NCI-H2081 treated with DMSO at 0.1 percent for 48 hours (cell line): ENCODE measurements around the gene SMYD3.

Experiments used
- DNase-seq: peaks from one replicate; lab custom pipeline; 2025; lab: John Stamatoyannopoulos, UW

SMYD3 gene

DNA sequence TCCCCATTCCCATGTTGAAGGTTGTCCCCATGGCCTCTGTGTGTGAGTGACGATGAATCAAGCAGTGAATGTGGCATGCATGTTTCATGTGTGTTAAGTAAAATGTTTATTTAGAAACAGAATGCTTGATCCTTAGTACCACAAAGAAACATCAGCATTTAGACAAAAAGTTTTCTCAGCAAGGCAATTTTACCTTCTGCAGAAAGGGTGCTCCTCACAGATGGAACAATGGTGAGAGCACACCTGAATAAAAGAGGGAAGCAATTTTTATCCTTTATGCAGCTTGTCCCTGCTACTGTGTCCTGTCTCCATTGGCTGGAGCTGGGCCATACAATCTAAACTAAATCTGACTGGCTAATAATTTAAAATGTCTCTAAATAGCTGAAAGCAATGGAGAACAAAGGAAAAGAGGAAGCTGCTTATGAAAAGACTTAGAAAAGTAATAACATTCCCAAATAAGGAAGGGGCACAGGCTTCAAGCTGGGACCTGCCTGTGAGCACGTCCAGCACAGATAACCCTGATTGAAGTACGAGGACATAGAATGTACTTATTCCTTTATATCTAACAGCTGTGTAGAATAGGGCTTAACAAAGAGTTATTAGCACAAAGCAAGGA lies 8.4 kb upstream of the SMYD3 start:
- no peak for DNase-seq

DNA sequence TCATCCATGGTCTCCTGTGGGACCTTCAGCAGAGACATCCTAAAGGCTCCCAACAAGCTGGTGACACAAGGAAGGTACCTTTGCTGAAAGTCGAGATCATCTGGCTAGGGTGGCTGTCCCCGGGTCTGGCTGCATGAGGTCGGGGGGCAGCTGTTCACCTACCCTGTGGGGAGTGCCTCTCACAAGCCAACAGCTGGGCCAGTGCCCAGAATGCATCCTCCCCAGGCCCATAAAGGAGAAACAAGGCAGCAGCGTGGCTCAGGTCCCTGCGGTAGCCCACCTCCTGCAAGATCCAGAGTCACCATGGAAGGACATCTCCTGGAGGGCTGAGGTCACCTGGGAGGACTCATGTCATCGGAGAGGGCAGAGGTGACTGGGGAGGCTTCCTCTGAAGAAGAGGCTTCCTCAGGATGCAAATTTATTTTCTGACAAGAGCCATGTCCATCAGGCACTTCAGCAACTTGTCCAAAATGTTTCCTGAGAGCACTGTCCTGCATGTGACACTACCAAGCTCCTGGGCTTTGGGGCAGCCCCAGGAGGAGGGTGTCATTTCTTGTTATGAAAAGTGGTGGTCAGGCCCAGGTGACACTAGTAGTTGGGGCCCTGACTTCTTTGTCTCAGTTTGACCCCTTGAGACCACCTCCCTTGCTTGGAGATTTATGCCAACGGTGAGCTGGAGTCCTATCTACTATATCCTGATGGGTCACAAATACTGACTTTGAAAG lies 6.7 kb upstream of the SMYD3 start:
- DNase-seq, result no peak

DNA sequence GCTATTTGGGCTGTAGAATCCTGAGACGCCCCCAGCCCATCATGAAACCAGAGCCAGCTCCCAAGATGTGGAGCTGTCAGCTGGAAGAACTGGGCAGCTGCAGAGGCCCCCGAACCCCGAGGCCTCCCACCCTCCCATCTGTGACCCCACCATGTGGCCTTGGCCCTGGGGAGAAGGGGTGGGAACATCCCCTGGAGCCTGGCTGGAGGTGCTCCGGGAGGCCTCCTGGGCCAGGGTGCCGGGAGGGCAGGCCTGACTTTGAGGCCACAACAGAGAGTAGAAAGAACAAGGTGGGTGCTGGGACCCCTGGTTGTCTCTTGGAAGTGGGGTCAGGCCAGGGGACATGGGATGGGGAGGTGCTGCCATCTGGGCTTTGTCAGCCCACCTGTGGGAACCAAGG lies 6.0 kb upstream of the SMYD3 start:
- no peak for DNase-seq

DNA sequence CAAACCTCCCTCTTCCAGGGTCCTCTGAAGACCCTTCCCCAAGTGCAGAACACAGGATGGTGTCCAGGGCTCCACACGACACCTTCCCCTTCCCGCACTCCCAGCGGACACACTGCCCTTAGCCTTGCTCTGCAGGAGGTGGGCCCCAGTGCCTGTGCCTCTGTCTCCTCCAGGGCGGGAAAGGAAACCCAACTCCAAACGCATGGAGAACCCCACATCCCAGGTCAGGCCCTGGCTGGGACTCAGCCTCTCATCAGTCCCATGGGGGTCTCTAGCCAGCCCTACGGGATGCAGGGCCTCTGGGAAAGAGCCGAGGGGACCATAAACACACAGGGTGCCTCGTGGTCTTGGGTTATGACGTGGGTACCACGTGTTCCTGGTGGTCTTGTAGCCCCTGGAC lies 5.6 kb upstream of the SMYD3 start:
- DNase-seq, result no peak

DNA sequence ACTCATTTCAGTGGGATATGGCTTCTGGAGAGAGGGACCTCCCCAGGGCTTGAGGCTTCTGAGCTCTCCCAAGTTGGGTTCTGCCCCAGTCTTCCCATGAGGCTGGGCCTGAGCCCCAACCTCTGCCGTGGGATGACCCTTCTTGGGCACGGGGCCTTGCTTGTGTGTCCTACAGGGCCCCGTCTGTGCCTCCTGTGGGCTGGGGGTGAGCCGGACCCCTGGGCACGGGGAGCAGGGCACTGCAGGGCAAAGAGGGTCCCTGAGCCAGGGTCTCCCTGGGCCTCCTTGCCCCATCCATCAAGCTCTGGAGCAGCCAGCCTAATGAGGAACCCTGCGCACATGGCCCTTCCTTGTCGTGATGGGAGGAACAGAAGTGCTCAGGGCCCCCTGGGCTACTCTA lies 5.2 kb upstream of the SMYD3 start:
- DNase-seq, result no peak

DNA sequence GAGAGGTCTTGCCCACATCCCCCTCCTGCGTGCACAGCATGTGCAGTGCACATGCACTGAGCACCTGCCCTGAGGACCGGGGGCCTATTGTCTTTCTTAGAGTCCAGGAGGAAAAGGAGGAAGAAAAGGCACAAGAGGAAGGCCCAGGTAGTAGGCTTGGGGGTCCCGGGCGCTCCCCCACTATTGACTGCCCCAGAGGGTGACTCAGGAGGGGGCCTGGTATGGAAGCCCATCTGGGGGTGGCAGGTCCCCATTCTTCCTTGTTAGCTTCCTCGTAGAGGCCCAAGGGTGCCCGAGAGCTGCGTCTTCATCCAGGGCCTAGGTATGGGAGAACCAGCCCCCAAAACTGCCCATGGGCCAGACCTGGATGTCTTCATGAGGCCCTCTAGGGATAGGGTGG lies 4.1 kb upstream of the SMYD3 start:
- DNase-seq, result no peak

DNA sequence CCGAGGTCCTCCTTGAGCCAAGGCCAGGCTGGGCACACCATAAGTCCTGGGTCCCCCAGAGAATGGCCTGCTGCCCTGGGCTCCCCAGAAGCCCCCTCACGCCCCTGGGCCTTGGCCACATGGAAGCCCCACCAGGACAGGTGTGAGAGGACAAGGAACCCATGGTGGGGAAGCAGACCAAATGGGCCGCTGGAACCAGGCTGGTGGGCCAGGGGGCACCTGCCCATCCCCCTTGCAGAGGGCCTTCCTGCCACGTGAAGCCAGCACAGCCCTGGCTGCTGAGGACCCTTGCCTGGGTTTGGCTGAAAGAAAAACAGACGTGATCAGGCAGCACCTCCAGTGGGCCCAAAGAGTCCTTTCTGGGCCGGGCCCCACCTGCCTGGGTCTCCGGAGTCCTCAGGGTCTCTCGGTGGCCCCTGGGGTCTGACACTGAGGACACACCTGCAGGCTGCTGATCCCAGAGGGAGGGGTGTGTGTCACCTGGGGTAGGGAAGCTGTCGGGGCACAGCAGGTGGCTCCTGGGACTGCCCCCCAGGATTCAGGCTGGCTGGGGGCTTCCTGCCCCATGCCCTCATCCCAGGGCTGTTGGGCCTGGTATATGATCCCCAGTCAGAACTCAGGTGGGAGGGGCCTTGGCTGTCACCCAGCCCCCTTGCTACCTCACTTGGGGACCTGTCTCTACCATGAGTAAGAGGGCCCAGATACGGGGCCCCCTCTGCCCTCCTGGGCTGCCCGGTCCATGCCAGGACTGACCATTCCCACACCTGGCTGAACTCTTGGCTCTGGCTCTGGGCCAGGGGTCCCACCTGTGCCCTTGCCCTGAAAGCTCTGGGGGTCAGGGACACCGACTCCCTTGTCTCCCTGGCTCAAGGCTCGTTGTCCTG lies 3.3 kb upstream of the SMYD3 start:
- DNase-seq, result no peak

DNA sequence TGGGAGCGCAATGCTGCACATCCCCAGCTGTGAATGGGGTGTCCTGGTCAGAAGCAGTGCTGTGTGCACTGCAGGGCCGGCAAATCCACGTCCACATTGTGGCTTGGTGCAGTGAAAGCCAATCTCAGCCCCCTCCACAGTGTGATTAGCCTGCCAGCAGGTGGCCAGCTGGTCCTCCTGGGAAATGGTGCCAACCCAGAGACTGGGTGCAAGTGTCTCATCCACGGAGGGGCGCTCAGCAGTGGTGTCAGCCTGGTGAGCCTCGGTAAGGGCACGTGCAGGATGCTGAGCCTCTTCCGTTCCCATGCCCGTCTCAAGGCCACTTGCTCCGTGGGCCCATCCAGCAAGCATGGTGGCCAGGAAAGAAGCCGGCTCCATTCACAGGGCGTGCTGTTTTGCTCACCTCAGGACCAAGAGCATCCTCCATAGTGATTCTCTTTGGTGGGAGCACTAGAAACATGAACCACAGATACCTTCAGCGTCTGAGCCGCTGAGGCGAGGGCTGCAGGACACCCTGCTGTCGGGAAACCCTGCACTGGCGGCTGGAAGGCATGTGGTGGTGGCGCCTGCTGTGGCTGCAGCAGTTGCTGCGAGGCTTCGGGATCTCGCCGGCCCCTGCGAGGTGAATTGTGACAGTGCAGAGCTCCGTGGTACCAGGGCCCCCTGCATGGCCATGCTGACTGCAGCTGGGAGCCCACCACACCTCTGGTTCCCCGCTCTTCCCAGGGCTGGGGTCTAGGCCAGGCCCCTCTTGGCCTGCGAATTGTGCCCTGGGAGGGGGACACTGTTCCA lies 2.0 kb upstream of the SMYD3 start:
- DNase-seq, result no peak

DNA sequence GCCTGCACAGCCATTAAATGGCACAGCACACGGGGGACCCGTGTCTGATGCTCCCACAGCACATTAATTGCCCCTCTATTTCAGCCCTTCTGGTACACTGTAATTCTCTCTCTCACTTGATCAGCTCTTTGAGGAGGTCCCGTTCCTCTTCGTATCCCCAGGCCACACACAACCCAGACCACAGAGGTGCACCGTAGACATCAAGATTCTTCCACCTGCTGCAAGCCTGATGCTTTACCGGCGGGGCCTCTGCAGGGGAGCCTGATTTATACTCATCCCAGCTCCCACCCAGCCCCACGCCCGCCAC lies 759 bp downstream of the SMYD3 start:
- DNase-seq, result no peak

DNA sequence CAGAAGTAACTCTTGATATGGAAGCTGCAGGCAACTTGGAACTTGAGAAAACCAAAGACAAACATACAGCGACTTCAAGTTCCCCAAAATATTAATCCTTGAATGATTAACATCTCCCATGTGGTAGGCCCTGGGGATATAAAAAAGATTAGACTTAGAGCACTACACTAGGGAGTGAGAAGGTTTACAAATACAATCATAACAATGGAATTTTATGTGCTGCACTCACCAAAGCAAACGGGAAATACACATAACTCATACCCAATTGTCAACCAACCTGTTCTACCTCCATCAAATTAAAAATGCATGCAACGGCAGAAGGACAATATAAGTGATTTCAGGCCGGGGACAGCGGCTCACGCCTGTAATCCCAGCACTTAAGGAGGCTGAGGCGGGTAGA lies 3.7 kb downstream of the SMYD3 start:
- DNase-seq, result no peak

DNA sequence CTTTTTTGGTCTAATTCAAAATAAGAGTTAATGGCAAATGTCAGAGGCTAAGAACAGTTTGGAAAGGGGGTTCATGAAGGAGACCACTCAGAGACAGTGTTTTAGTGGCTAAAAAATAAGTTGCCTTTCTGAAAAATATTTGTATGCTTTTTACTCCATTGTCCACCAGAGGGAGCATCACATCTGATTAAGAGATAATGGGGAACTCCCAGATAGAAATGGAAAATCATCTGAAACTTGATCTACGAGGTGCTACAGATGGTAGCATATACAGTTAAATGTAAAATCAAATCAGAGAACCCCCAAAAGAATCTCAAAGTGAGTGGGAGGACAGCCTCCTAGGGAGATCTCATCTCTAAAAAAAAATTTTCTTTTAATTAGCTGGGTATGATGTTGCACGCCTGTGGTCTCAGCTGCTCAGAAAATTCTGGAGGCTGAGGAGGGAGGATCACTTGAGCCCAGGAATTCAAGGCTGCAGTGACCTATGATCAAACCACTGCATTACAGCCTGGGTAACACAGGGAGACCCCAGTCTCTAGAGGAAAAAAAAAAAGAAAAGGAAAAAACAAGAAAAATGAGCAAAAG lies 9.7 kb downstream of the SMYD3 start:
- peak; percentile 50 for DNase-seq

DNA sequence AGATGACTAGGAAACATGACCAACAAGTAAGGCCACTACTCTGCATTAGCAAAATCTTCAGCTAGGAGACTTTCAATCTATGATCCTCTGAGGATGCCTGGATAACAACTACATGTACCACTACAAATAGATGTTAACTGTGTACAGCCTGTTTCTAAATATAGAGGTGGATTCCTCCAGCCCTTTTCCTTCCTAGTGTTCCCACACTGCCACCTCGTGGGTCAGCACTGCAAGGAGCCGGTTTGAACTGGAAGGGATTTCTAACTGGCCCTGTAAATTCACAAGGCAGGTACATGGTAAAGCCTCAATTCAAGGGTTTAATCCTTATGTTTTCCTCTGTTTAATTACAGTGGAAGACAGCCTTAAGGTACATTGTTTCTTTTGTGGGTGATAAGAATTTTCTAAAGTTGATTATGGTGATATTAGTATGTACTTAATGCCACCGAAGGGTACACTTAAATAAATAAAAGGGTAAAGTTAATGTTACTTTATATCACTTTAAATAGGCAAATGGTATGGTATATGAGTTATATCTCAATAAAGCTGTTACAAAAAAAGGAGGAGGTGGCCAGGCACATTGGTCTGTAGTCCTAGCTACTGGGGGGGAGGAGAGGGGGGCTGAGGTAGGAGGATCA lies 14.4 kb downstream of the SMYD3 start:
- DNase-seq, result peak; percentile 24

DNA sequence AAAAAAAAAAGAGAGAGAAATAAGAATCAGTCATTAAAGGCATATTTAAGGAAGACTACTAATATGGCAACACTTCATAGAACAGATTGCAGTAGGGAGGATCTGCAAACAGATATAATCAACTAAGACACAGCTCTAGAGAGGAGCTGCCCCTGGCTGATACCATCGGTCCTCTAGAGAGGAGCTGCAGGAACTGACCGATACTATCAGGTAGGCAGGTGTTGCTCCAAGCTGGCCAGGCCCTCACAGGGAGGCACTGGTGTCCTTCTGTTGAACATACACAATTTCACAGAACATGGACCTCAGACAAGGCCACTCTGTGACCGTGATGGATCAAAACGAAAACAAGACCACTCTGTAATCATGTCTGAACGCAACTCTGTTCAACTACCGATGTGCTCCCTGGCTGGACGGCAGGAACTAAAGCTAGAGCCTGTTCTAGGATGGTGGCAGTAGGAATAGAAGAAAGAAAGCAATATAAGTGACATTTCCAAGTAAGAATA lies 15.5 kb downstream of the SMYD3 start:
- no peak for DNase-seq

DNA sequence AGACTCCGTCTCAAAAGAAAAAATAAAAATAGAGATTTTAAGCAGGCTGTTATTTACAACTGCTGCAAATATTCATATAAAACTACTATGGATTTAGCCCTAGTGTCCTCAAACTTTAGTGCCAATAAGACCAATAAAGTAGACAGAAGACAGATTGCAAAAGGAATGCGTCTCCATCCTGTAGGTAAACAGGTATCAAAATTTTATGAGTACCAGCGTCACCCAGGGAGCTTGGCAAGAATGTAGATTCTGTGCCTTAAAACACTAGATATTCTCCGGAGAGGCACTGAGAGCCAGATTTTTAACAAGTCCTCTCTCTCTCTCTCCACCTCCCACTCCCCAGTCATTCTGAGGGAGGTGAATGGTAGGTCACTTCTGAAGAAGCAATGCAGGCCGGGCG lies 18.4 kb downstream of the SMYD3 start:
- no peak for DNase-seq

DNA sequence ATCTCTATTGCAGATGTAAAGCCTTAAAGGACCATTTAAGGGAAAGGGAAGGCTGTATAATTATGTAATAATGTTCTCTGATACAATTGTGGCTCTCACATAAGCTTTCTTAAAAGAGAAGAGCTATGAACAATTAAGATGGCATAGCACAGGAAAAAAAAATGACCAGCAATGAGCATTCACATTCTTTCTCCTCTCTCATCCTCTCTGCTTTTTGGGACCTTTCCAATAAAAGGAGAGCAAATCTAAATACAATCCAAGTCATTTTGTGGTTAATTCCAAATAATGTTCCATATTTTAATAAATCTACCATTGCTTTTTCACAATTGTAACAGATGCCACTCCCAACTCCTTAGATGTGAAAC lies 23.5 kb downstream of the SMYD3 start:
- no peak for DNase-seq

DNA sequence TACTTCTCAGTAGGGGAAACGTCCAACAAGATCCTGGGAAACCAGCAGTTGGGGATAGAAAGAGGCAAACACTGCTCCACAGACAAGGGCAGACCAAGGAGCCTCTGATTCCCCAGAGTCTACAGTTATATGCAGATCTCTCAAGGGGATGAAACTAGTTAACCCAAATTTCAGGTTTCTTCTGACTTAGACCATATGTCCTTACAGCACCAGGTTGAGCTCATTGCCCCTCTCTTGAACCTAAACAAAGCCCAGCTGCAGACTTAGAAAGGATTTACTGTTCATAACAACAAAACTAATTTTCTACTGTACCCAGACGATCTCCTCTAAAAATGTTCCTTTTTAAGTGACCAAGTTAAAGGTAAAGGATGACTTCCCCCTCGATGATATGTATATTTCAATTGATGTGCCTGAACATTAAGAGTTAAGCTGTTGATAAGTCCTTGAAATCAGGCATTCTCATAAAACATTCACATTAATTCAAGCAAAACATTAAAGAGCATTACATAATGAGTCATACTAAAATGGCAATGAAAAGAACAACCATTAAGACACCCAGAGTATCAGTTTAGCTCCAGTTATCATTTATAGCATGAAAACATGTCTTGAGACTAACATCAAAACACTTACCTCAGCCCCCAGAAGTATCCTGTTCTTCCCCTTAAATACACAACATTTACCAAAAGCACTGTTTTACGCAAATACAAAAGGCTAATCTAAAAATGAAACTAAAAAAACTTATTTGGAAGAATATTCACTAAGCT lies 24.1 kb downstream of the SMYD3 start:
- DNase-seq, result no peak

DNA sequence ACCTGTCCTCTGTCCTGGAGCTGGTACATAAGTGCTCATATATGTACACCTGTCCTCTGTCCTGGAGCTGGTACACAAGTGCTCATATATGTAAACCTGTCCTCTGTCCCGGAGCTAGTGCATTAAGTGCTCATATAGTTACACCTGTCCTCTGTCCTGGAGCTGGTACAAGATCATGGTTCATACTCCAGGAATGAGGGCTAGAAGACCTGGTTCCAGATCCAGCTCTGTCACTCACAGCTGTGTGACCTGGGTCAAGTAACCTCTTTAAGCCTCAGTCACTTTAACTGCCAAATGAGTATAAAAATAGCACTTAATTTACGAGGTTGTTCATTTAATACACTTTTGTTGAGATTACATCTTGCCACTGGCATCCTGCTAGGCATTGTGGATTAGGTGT lies 28.0 kb downstream of the SMYD3 start:
- DNase-seq, result no peak

DNA sequence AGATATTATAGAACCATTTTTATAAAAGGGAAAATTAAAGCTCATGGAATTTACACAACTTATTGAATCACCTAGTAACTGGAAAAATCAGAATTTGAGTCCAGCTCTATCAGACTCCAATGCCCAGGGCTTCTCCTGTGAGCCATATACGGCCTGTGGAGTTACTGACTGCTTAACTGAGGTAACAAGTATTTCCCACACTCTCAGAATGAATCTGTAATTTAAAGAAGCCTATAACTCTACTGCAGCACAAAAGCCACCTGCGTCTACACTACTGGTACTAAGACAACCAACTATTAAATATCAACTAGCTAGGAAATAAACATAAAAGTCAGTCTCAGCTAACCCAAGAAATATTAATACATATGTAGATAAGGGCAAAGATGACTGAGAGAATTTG lies 29.4 kb downstream of the SMYD3 start:
- no peak for DNase-seq

DNA sequence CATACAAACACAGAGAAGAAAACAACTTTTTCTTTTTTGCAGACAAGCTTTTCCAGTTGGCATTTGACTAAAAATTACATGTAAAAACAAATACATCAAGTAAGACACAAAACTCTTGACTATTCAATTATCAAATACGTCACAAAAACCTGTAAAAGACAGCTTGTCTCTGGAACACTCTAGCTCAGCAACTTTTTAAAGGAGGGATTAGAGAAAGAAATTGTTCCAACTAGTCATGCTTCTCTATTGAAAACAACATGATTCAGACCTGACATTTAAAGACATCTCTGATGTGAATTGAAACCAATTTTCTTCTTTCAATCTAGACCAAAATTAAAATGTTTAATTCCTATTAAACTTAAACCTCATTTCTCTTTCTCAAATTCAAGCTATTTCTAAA lies 30.3 kb downstream of the SMYD3 start:
- DNase-seq, result no peak

DNA sequence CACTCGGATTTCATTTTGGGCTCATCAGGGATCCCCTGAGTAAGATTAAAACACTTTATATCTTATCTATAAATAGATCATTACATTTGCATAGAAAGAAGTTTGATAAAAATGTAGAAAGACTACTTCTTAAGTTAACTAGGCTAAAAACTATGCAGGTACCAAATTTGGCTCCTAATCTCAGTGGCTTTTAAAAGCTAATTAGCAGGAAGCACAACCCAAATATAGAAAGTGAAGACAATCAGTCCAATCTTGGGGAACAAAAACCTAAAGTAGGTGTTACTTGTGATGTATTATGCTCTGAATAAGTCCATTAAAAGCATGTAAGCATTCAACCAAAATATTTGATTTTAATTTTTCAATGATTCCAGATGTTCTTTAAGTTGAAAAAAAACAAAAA lies 35.4 kb downstream of the SMYD3 start:
- DNase-seq, result no peak

DNA sequence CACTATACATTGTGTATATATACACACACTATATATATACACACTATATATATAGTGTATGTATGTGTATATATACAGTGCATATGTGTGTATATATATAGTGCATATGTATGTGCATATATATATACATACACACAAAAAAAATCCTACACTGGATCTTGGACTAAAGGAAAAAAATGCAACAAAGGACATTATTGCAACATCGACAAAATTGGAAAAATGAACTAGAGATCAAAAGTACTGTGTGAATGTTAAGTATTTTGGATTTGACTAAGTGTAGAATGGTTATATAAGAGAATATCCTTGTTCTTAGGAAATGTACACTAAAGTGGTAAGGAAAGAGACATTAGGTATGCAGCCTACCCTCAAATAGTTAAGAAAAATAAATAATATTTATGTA lies 36.5 kb downstream of the SMYD3 start:
- no peak for DNase-seq
